ENCODE measurements around the gene FGD5. TPM values are rescaled to one million over a fixed set of nuclear protein-coding genes. Genes with fewer than 3 reads are reported as not detected.

Gene FGD5
- total and polyA plus RNA-seq, 2 experiments from 2014 or later, result 7.4 to 12.2 TPM

DNA sequence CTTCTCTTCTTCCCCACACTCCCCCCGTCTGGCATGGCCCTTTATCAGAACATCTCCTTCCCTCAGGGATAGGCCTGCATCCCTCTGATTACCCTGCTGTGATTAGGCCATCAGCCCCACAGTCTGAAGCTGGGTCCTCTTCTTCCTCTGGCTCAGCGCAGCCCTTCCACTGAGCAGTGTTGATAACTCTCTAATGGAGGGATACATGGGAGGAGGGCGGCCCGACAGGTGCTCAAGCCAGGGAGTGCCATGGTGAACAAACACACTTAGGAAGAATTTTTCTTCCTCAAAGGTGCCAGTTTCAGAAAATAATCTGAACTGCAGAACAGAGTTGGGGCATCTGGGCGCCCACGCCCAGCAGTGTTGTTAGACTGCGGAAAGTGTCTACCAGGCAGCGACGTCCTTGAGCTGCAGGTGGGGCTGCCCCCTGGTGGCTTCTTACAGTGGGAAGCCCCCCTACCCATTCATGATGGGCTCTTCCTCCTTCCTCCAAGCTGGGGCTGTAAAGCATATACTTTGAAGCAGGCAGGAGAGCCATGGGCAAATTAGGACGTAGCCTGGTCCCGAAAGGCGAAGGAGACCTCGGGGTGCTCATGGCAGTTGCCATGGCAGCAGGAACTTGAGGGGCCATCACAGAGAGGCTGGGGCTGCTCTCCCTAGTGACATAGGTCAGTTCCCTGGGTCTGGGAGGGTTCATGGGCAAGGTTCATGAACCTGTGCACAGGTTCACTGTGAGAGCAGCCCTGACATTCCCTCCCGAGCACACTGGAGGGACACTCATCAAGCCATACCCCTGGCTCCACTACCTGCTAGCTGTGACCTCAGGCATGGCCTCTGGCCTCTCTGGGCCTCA lies 95.4 kb downstream of the FGD5 start:
- Mint-ChIP-seq H3K36me3 (ENCODE audit: low read depth) (no peaks in the 10 kb centered on the region), H3K4me3 (no peak overlapping the region), H3K27ac (no peak overlapping the region), H3K4me1 (peaks cover 5% of the 10 kb centered on the region; the same call in 2 of the 3 replicates), H3K9me3 (no peaks in the 10 kb centered on the region), H3K27me3 (ENCODE audit: insufficient read depth, low read depth, poor library complexity) (peaks cover 9% of the 10 kb centered on the region)
- no peak overlapping the region for H3K4me3 ChIP-seq
- no peak overlapping the region for H2AFZ ChIP-seq
- no peak overlapping the region for H3K4me2 ChIP-seq
- DNase-seq (ENCODE audit: low spot score) (peak; percentile 67), ATAC-seq (peak; percentile 82)
- H3K27me3 ChIP-seq (ENCODE audit: insufficient read depth), result no peaks in the 10 kb centered on the region
- no peaks in the 10 kb centered on the region for H3K79me2 ChIP-seq (replicated peaks; ENCODE audit: insufficient read depth)
- H3F3A ChIP-seq (replicated peaks; ENCODE audit: low read depth), result no peaks in the 10 kb centered on the region
- H3K36me3 ChIP-seq (ENCODE audit: insufficient read depth), result no peaks in the 10 kb centered on the region
- H3K27ac ChIP-seq (ENCODE audit: low read depth), result no peak overlapping the region
- no peaks in the 10 kb centered on the region for H3K4me1 ChIP-seq (ENCODE audit: insufficient read depth)
- H3K9me2 ChIP-seq (ENCODE audit: insufficient read depth), result no peaks in the 10 kb centered on the region
- H4K20me1 ChIP-seq (replicated peaks; ENCODE audit: insufficient read depth), result no peaks in the 10 kb centered on the region
- TF ChIP-seq STAT1 (IDR thresholded peaks at IDR 0.05; ENCODE audit: unreplicated experiment) (no peak), JUNB (IDR thresholded peaks at IDR 0.05; ENCODE audit: unreplicated experiment) (no peak), CREB1 (CRISPR knock-in tag; IDR thresholded peaks at IDR 0.05; ENCODE audit: low read depth) (no peak)
- TF ChIP-seq, protein P1, sequence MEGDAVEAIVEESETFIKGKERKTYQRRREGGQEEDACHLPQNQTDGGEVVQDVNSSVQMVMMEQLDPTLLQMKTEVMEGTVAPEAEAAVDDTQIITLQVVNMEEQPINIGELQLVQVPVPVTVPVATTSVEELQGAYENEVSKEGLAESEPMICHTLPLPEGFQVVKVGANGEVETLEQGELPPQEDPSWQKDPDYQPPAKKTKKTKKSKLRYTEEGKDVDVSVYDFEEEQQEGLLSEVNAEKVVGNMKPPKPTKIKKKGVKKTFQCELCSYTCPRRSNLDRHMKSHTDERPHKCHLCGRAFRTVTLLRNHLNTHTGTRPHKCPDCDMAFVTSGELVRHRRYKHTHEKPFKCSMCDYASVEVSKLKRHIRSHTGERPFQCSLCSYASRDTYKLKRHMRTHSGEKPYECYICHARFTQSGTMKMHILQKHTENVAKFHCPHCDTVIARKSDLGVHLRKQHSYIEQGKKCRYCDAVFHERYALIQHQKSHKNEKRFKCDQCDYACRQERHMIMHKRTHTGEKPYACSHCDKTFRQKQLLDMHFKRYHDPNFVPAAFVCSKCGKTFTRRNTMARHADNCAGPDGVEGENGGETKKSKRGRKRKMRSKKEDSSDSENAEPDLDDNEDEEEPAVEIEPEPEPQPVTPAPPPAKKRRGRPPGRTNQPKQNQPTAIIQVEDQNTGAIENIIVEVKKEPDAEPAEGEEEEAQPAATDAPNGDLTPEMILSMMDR (conservative IDR thresholded peaks at IDR 0.05; ENCODE audit: low read depth in 2 of 2), result peak; percentile 61 to 71

DNA sequence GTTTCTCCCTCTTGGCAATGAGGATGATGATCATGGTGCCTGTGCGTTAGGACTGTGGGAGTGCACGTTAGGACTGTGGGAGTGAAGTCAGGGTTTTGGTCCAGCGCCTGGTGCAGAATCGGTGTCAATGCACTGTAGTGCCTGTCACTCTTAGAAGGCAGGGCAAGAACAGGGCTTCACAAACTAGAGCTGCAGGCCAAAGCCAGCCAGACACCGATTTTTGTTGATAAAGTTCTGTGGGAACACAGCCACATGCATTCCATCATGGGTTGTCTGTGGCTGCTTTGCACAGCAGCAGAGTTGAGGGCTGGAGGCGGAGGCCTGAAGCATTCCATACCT lies 96.0 kb downstream of the FGD5 start:
- ATAC-seq (no peak), DNase-seq (ENCODE audit: low spot score) (no peak)
- Mint-ChIP-seq H3K27me3 (ENCODE audit: insufficient read depth, low read depth, poor library complexity) (peaks cover 11% of the 10 kb centered on the region), H3K4me3 (no peak overlapping the region), H3K4me1 (peaks cover 5% of the 10 kb centered on the region; the same call in 2 of the 3 replicates), H3K9me3 (no peaks in the 10 kb centered on the region), H3K36me3 (ENCODE audit: low read depth) (no peaks in the 10 kb centered on the region), H3K27ac (no peak overlapping the region)
- Histone ChIP-seq H3K4me1 (ENCODE audit: insufficient read depth) (no peaks in the 10 kb centered on the region), H3K27ac (ENCODE audit: low read depth) (no peak overlapping the region), H4K20me1 (replicated peaks; ENCODE audit: insufficient read depth) (no peaks in the 10 kb centered on the region), H3K4me3 (no peak overlapping the region), H3K79me2 (replicated peaks; ENCODE audit: insufficient read depth) (no peaks in the 10 kb centered on the region), H3K27me3 (ENCODE audit: insufficient read depth) (no peaks in the 10 kb centered on the region), H3F3A (replicated peaks; ENCODE audit: low read depth) (no peaks in the 10 kb centered on the region), H3K4me2 (no peak overlapping the region), H3K36me3 (ENCODE audit: insufficient read depth) (no peaks in the 10 kb centered on the region), H3K9me2 (ENCODE audit: insufficient read depth) (no peaks in the 10 kb centered on the region), H2AFZ (no peak overlapping the region)
- TF ChIP-seq EZH2phosphoT487 (IDR thresholded peaks at IDR 0.05; ENCODE audit: unreplicated experiment) (no peak), ZNF114 (CRISPR knock-in tag; IDR thresholded peaks at IDR 0.05) (no peak), EZH2 (IDR thresholded peaks at IDR 0.05; ENCODE audit: low read depth, unreplicated experiment) (no peak), POLR2AphosphoS5 (IDR thresholded peaks at IDR 0.05; ENCODE audit: low read depth) (no peak), NANOG (IDR thresholded peaks at IDR 0.05; ENCODE audit: borderline replicate concordance) (no peak)
- TF ChIP-seq, protein P2, sequence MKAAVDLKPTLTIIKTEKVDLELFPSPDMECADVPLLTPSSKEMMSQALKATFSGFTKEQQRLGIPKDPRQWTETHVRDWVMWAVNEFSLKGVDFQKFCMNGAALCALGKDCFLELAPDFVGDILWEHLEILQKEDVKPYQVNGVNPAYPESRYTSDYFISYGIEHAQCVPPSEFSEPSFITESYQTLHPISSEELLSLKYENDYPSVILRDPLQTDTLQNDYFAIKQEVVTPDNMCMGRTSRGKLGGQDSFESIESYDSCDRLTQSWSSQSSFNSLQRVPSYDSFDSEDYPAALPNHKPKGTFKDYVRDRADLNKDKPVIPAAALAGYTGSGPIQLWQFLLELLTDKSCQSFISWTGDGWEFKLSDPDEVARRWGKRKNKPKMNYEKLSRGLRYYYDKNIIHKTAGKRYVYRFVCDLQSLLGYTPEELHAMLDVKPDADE (IDR thresholded peaks at IDR 0.05), result no peak
- TF ChIP-seq, protein P3, sequence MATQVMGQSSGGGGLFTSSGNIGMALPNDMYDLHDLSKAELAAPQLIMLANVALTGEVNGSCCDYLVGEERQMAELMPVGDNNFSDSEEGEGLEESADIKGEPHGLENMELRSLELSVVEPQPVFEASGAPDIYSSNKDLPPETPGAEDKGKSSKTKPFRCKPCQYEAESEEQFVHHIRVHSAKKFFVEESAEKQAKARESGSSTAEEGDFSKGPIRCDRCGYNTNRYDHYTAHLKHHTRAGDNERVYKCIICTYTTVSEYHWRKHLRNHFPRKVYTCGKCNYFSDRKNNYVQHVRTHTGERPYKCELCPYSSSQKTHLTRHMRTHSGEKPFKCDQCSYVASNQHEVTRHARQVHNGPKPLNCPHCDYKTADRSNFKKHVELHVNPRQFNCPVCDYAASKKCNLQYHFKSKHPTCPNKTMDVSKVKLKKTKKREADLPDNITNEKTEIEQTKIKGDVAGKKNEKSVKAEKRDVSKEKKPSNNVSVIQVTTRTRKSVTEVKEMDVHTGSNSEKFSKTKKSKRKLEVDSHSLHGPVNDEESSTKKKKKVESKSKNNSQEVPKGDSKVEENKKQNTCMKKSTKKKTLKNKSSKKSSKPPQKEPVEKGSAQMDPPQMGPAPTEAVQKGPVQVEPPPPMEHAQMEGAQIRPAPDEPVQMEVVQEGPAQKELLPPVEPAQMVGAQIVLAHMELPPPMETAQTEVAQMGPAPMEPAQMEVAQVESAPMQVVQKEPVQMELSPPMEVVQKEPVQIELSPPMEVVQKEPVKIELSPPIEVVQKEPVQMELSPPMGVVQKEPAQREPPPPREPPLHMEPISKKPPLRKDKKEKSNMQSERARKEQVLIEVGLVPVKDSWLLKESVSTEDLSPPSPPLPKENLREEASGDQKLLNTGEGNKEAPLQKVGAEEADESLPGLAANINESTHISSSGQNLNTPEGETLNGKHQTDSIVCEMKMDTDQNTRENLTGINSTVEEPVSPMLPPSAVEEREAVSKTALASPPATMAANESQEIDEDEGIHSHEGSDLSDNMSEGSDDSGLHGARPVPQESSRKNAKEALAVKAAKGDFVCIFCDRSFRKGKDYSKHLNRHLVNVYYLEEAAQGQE (IDR thresholded peaks at IDR 0.05; ENCODE audit: unreplicated experiment), result no peak
